SK-N-SH treated with all-trans-retinoic acid at 6 μM for 48 hours (cell line): ENCODE measurements around the gene RASAL2.

Experiments
- ATAC-seq: fragments of 200-7000 bp; cut with Tn5 transposase; 3 replicates; pipeline ENCODE4 v1.9.1; 2020; ENCODE audit warnings: mild to moderate bottlenecking, moderate library complexity
- ARNTL ChIP-seq: fragments of 450-650 bp; formaldehyde crosslinking; IDR thresholded peaks from 2 replicates; pipeline ENCODE4 v1.5.0; 2020; ENCODE audit warnings: low read depth, mild to moderate bottlenecking, moderate library complexity, borderline replicate concordance
- BACH2 ChIP-seq: fragments of 250-450 bp; sonication (Bioruptor Pico); IDR thresholded peaks from 2 replicates; pipeline ENCODE4 v1.9.0; 2021; ENCODE audit warnings: mild to moderate bottlenecking, borderline replicate concordance
- CSDC2 ChIP-seq: fragments of 250-450 bp; sonication (Bioruptor Pico); IDR thresholded peaks from 2 replicates; pipeline ENCODE4 v1.5.0; 2020; ENCODE audit warnings: mild to moderate bottlenecking, moderate library complexity
- ESRRG ChIP-seq: fragments of 250-450 bp; sonication (Bioruptor Pico); IDR thresholded peaks from 2 replicates; pipeline ENCODE4 v1.6.1; 2021; ENCODE audit warnings: mild to moderate bottlenecking
- GLIS3 ChIP-seq: fragments of 250-450 bp; sonication (Bioruptor Pico); IDR thresholded peaks from 2 replicates; pipeline ENCODE4 v1.5.0; 2020; ENCODE audit warnings: mild to moderate bottlenecking, moderate library complexity
- ISL1 ChIP-seq: fragments of 250-450 bp; sonication (Bioruptor Pico); IDR thresholded peaks from 2 replicates; pipeline ENCODE4 v2.1.2; 2022; ENCODE audit warnings: mild to moderate bottlenecking, moderate library complexity
- OSR1 ChIP-seq: fragments of 250-450 bp; sonication (Bioruptor Pico); IDR thresholded peaks from 2 replicates; pipeline ENCODE4 v1.8.0; 2022; ENCODE audit warnings: moderate library complexity, mild to moderate bottlenecking, inconsistent platforms
- PATZ1 ChIP-seq: fragments of 250-450 bp; sonication (Bioruptor Pico); IDR thresholded peaks from 2 replicates; pipeline ENCODE4 v1.8.0; 2020; ENCODE audit warnings: mild to moderate bottlenecking, moderate library complexity, borderline replicate concordance
- POU6F1 ChIP-seq: fragments of 250-450 bp; sonication (Bioruptor Pico); IDR thresholded peaks from 2 replicates; pipeline ENCODE4 v1.8.0; 2021; ENCODE audit warnings: low read depth, mild to moderate bottlenecking, moderate library complexity, borderline replicate concordance
- PPARA ChIP-seq: fragments of 250-450 bp; sonication (Bioruptor Pico); IDR thresholded peaks from 2 replicates; pipeline ENCODE4 v1.5.0; 2020; ENCODE audit warnings: mild to moderate bottlenecking, borderline replicate concordance
- RARB ChIP-seq: fragments of 250-450 bp; sonication (Bioruptor Pico); IDR thresholded peaks from 2 replicates; pipeline ENCODE4 v1.8.0; 2021; ENCODE audit warnings: mild to moderate bottlenecking, moderate library complexity
- TCF4 ChIP-seq: fragments of 250-450 bp; sonication (Bioruptor Pico); IDR thresholded peaks from 2 replicates; pipeline ENCODE4 v1.8.0; 2021; ENCODE audit warnings: mild to moderate bottlenecking, moderate library complexity, borderline replicate concordance
- TOX ChIP-seq: fragments of 250-450 bp; sonication (Bioruptor Pico); IDR thresholded peaks from 2 replicates; pipeline ENCODE4 v1.8.0; 2021; ENCODE audit warnings: mild to moderate bottlenecking, moderate library complexity, borderline replicate concordance
- ZC3H10 ChIP-seq: fragments of 250-450 bp; sonication (Bioruptor Pico); IDR thresholded peaks from 2 replicates; pipeline ENCODE4 v1.5.1; 2021; ENCODE audit warnings: mild to moderate bottlenecking, moderate library complexity
- ZFP3 ChIP-seq: fragments of 250-450 bp; sonication (Bioruptor Pico); IDR thresholded peaks from 2 replicates; pipeline ENCODE4 v1.5.0; 2020; ENCODE audit warnings: mild to moderate bottlenecking, moderate library complexity
- ZFP30 ChIP-seq: fragments of 450-650 bp; formaldehyde crosslinking; IDR thresholded peaks from 2 replicates; pipeline ENCODE4 v1.5.0; 2022; ENCODE audit warnings: mild to moderate bottlenecking, moderate library complexity
- ZNF565 ChIP-seq: fragments of 450-650 bp; formaldehyde crosslinking; conservative IDR thresholded peaks from 2 replicates; pipeline ENCODE4 v1.5.0; 2020; ENCODE audit warnings: low read depth, mild to moderate bottlenecking, moderate library complexity
- ZNF70 ChIP-seq: fragments of 450-650 bp; formaldehyde crosslinking; IDR thresholded peaks from 2 replicates; pipeline ENCODE4 v1.5.0; 2020; ENCODE audit warnings: mild to moderate bottlenecking, moderate library complexity
- ZNF8 ChIP-seq: fragments of 450-650 bp; formaldehyde crosslinking; IDR thresholded peaks from 2 replicates; pipeline ENCODE4 v1.5.0; 2020; ENCODE audit warnings: mild to moderate bottlenecking, moderate library complexity
- TF ChIP-seq, protein P1 (sequence below): fragments of 250-450 bp; sonication (Bioruptor Pico); IDR thresholded peaks from 2 replicates; pipeline ENCODE4 v1.5.1; 2021; ENCODE audit warnings: mild to moderate bottlenecking, moderate library complexity
- TF ChIP-seq, protein P2 (sequence below): fragments of 250-450 bp; sonication (Bioruptor Pico); IDR thresholded peaks from 2 replicates; pipeline ENCODE4 v1.5.0; 2020; ENCODE audit warnings: mild to moderate bottlenecking, moderate library complexity

RASAL2 gene

DNA sequence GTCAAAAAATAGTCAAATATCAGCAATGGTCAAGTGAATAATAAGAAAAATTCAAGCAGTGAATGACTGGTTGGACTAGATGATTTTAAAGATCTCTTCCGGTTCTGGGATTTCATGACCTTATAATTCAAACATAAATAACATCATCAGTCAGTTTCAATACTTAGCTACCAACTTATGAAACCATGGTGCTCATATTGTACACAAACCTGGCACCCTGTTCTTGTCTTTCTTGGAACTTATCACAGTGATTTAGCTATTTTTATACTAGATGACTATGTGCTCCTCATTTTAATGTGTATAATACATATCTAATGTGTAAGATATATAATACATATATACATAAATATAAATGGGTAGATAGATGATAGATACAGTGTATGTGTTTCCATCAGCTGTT lies 245.9 kb downstream of the RASAL2 start:
- TF ChIP-seq ZFP3: no peak
- TF ChIP-seq CSDC2 (CRISPR knock-in tag): no peak
- TF ChIP-seq ARNTL (CRISPR knock-in tag): no peak
- TF ChIP-seq PPARA (CRISPR knock-in tag): no peak
- TF ChIP-seq BACH2 (CRISPR knock-in tag): no peak
- TF ChIP-seq ISL1 (CRISPR knock-in tag): no peak
- TF ChIP-seq ESRRG: no peak
- no peak for TF ChIP-seq ZC3H10 (CRISPR knock-in tag)
- TF ChIP-seq GLIS3 (CRISPR knock-in tag): no peak
- no peak for TF ChIP-seq RARB
- TF ChIP-seq OSR1: no peak
- no peak for ATAC-seq

- ATAC-seq: peak; percentile 90
- TF ChIP-seq, protein P1, sequence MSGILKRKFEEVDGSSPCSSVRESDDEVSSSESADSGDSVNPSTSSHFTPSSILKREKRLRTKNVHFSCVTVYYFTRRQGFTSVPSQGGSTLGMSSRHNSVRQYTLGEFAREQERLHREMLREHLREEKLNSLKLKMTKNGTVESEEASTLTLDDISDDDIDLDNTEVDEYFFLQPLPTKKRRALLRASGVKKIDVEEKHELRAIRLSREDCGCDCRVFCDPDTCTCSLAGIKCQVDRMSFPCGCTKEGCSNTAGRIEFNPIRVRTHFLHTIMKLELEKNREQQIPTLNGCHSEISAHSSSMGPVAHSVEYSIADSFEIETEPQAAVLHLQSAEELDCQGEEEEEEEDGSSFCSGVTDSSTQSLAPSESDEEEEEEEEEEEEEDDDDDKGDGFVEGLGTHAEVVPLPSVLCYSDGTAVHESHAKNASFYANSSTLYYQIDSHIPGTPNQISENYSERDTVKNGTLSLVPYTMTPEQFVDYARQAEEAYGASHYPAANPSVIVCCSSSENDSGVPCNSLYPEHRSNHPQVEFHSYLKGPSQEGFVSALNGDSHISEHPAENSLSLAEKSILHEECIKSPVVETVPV: no peak
- TF ChIP-seq TOX: peak; percentile 44; the same call in 1 of the 2 replicates
- TF ChIP-seq POU6F1 (CRISPR knock-in tag): no peak
Measured at GRCh38 chr1:178341261-178341956, 247.5 kb downstream of the RASAL2 start.

DNA sequence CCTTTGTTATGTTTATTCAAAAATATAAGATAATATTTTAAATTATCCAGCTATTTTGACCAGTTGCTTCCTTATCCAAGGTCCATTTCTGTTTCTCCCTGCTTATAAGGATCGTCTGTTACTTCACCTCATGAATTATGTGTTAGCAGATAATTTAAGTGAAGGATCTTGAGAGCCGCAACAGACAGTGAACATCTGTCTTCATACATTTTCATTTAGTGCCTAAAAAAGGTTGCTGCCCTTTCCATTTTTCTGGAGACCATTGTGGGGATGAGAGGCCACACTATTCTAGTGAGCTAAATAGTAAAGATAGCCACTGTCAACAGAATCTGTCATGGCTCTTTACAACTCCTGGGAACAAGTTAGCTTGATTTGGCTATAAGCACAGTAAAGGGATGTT lies 248.8 kb downstream of the RASAL2 start:
- no peak for ATAC-seq
- no peak for TF ChIP-seq ZNF70
- no peak for TF ChIP-seq TOX
- no peak for TF ChIP-seq ZC3H10 (CRISPR knock-in tag)

DNA sequence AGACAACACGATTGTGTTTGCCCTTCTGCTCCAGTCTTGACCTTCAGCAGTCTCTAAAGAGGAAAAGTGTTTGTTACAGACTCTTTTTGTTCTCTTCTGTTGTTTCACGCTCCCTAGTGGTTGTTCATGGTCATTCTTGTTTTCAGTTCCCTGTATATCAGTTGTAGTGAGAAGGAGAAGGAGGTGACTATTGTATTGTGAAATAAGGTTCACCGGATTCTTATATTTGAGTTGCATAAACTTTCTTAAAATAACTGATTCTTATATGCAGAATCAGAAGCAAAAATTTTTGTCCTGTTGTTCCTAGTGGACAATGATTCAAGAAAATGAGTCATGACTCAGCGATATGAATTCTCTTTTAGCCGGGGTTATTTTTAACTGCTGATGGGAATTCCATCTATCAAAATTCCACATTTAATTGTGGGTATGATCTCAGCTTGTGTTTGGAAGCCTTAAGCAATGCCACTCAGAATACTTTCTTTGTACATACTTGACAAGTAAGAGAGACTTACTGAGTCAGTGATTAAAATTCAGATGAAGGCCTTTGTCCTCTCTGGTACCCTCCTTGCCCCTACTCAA lies 250.7 kb downstream of the RASAL2 start:
- TF ChIP-seq POU6F1 (CRISPR knock-in tag) (no peak), ZC3H10 (CRISPR knock-in tag) (peak; percentile 89), ISL1 (CRISPR knock-in tag) (peak; percentile 91), PATZ1 (CRISPR knock-in tag) (0 out of 2 replicates have a peak, but pooled peaks have one; percentile 37), ESRRG (no peak)
- TF ChIP-seq, protein P1: no peak
- peak; percentile 79 for ATAC-seq

DNA sequence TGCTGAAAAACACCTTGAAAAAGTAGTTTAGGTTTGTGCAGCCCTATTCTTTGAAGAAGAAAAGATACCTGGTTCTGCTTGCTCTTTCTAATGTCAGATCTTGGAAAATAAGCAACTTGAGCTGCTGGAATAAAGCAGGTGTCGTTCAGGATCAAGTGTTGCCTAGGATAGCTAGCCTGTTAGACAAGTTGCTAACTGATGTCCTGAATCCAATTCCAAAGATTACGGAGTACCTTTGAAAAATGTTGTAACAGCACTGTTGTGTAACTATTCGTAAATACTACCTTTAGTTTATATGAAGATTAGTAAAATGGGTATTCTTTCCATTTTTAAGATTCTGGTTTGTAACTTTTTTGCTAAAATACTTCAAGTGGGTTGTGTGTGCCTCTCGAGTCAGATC lies 251.3 kb downstream of the RASAL2 start:
- no peak for ATAC-seq
- no peak for TF ChIP-seq PPARA (CRISPR knock-in tag)
- no peak for TF ChIP-seq ZFP3
- no peak for TF ChIP-seq ZNF565
- TF ChIP-seq ZNF8 (CRISPR knock-in tag): no peak
- TF ChIP-seq OSR1: no peak
- TF ChIP-seq ZNF70: no peak
- TF ChIP-seq ZFP30: no peak
- no peak for TF ChIP-seq TCF4 (CRISPR knock-in tag)
- no peak for TF ChIP-seq ZC3H10 (CRISPR knock-in tag)
- TF ChIP-seq ARNTL (CRISPR knock-in tag): no peak
- TF ChIP-seq, protein P2, sequence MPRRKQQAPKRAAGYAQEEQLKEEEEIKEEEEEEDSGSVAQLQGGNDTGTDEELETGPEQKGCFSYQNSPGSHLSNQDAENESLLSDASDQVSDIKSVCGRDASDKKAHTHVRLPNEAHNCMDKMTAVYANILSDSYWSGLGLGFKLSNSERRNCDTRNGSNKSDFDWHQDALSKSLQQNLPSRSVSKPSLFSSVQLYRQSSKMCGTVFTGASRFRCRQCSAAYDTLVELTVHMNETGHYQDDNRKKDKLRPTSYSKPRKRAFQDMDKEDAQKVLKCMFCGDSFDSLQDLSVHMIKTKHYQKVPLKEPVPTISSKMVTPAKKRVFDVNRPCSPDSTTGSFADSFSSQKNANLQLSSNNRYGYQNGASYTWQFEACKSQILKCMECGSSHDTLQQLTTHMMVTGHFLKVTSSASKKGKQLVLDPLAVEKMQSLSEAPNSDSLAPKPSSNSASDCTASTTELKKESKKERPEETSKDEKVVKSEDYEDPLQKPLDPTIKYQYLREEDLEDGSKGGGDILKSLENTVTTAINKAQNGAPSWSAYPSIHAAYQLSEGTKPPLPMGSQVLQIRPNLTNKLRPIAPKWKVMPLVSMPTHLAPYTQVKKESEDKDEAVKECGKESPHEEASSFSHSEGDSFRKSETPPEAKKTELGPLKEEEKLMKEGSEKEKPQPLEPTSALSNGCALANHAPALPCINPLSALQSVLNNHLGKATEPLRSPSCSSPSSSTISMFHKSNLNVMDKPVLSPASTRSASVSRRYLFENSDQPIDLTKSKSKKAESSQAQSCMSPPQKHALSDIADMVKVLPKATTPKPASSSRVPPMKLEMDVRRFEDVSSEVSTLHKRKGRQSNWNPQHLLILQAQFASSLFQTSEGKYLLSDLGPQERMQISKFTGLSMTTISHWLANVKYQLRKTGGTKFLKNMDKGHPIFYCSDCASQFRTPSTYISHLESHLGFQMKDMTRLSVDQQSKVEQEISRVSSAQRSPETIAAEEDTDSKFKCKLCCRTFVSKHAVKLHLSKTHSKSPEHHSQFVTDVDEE (CRISPR knock-in tag): no peak
- TF ChIP-seq ESRRG: no peak
